ENCODE results near the gene CENPV.
"Not testable (repeated sequence)": the region's sequence is repeated elsewhere in the genome, so short reads cannot be mapped to it uniquely, and the experiment has no call there.

Gene CENPV

DNA sequence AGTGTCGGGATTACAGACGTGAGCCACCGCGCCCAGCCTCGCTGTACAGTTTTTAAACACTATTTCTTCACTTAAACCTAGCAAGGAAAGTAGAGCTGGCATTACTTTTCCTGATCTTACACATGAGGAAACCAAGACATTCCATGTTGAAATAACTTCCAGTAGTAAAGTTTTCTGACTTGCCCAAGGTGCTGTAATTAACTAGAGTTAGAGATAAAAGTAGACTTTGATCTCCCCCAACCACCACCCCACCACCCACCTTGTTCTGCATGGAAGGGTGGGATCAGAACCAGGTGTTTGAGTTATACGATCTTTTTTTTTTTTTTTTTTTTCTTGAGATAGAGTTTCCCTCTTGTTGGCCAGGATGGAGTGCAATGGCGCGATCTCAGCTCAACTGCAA is 47.1 kb downstream of the CENPV start:
- FAIRE-seq = no peak

DNA sequence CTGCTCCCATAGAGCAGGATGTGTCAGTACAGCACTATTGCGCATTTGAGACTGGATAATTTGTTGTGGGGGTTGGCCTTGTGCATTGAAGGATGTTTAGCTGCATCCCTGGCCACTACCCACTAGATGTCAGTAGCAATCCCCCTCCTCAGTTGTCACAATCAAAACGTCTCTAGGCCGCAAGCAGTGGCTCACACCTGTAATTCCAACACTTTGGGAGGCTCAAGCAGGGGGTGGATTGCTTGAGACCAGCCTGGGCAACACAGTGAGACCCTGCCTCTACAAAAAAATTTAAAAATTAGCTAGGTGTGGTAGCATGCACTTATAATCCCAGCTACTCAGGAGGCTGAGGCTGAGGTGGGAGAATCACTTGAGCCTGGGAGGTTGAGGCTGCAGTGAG is 48.4 kb downstream of the CENPV start:
- FAIRE-seq = no peak

DNA sequence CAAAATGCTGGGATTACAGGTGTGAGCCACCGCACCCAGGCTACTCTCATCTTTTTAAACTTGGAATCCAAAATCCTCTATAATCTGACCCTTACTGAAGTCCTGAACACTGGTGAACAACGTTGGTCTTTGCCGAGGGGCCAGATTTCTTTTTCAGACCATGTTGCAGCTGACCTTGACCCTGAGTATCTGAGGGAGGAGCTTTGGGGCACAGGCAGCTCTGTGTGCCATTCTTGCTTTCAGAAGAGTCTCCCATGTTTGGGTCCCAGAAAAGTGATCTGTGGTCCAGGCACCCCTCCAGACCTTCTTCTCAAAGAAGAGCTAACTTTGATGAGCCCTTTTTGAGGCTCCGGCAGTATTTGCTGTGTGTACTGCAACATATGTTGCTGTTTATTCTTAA is 50.4 kb downstream of the CENPV start:
- FAIRE-seq = no peak

DNA sequence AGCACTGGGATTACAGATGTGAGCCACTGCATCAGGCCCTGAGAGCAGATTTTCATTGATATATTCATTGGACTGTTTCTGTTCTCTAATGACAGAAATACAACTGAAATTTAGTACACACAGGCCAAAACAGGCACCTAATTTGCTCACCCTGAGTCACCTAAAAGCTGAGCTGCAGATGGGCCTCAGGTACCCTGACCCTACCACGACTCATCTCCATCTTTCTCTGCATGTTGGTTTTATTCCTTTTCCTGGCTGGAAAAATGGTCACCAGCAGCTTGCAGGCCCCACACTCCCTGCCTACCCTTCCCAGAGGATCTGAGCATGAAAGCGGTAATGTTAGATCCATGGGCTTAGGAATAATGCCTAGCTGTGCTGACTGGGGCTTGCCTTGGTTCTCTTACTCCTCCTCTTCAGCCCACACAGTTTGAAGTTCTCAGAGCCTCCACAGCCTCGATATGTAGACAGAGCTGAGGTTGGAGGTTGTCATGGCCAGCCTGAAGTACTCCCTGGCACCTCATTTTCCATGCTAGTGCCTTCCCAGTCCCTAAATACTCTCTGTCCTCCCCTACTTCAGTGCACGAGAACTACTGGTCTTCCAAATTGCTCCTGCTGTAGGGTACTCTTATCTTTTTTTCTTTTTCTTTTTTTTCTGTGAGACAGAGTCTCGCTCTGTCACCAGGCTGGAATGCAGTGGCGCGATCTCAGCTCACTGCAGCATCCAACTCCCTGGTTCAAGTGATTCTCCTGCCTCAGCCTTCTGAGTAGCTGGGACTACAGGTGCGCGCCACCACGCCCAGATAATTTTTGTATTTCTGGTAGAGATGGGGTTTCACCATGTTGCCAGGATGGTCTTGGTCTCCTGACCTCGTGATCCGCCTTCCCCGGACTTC is 51.1 kb downstream of the CENPV start:
- FAIRE-seq = no peak

DNA sequence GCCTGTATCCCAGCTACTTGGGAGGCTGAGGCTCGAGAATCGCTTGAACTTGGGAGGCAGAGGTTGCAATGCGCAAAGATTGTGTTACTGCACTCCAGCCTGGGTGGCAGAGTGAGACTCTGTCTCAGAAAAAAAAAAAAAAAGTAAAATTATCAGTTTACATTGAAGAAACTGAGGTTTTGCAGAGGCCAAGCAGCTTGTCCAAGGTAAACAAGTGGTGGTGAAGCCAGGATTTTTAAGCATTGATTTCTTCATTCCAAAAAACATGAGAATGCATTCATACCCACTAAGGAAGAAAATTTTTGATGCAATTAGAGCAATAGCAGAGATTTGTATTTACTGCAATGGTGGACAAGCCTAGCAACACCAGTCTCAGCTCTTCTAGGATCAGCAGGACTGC is 52.7 kb downstream of the CENPV start:
- FAIRE-seq = no peak

DNA sequence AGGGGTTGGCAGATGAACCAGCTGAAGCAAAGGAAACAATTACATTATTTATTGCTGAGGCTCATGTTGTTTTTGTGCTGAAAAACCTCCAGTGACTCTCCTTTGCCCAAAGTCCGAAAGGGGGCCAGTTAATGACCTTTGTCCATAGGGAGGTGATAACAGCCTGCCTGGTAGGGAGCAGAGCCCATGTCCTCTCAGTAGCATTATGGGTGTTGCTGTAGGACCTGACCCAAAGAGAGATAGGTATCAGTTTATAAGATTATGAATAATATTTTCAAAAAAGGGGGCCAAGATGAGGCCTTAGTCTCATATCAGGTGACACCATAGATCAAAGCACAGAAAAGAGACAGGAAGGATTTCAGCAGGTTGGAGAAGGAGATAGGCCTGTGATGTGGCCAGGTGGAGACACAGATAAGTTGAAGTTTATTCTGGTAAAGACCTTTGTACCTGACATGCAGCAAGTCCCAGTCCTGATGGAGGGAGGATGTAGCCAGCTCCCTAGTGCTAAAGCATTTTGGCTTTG is 55.1 kb downstream of the CENPV start:
- no peak for FAIRE-seq

DNA sequence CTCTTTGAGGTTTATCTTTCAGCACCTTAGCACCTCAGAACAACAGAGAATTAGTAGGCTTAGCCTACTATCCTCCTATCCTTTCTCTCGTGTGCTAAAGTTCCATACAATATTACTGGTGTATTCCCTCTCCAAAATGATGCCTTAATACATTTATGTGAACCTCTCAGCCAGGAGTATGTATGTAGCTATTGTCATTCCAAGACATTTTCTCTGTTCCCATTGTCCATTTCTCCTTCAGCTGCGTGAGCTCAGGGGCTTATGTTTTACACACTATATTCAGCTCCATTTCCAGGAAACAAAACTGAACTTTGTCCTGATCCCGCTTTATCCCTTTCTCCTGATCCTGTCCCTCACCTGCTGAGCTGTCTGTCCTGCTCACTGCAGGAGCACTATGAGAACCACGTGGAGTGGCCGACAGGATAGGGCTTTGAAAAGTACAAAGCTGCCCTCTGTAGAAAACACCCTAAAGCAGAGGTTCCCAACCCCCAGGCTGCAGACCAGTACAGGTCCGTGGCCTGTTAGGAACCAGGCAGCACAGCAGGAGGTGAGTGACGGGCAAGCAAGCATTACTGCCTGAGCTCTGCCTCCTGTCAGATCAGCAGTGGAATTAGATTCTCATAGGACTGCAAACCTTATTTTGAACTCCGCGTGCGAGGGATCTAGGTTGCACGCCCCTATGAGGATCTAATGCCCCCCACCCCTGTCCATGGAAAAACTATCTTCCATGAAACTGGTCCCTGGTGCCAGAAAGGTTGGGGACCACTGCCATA is 55.7 kb downstream of the CENPV start:
- no peak for FAIRE-seq

DNA sequence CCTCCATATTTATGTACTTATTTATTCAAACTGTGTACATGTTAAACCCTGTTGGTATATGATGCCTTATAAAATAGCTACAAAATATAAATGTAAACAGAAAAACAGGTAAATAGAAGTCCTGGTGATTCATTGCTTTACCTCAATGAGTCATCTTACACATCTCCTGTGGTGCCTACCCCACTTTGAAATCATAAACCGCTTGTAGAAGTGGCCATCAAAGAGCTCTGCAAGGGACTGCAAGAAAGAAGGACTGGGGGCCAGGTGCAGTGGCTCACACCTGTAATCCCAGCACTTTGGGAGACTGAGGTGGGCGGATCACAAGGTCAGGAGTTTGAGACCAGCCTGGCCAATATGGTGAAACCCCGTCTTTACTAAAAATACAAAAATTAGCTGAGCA is 57.2 kb downstream of the CENPV start:
- FAIRE-seq = not testable (repeated sequence)

DNA sequence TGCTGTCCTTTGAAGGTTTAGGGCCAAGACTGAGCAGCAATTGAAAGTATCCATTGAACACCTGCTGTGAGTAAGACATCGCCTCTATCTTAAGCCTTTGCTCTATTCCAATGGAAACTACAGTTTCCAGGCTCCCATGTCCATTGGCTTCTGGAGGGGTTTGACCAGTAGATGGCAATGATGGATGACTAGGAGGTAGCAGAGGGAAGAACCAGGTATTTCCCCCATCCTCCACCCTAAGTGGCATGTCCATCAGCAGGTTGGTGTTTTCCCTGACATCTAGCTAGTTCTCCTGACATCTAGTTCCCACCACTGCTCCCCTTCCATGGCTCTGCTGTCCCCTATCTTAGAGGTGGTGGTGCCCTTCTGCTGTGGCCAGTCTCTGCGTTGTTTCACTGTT is 58.7 kb downstream of the CENPV start:
- FAIRE-seq = no peak

DNA sequence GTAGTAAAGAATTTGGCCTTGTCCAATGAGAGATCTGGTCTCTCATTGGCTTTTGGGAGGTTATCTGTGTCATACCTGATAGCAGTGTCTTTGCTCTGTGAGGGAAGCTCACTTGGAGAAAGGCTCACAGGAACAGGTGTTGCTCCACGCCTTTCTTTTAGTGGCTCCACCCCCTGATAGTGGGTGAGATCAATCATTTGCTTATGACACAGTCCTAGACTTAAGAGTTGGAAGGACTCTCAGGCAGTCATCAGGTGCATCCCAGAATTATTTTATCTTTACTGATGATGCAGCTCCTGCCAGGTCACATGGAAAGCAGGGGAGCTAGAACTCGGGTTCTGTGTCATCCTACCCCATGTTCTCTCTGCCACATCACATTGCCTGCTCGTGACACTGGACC is 59.3 kb downstream of the CENPV start:
- FAIRE-seq = no peak
